HG03097 (cell line): Measurements from ENCODE around the gene SIRT2.

ENCODE experiments used
- ATAC-seq: cut with Tn5 transposase; IDR thresholded peaks from one replicate; pipeline ENCODE4 v1.9.1; 2021; ENCODE audit not compliant: unreplicated experiment, low FRiP score

The SIRT2 gene

DNA sequence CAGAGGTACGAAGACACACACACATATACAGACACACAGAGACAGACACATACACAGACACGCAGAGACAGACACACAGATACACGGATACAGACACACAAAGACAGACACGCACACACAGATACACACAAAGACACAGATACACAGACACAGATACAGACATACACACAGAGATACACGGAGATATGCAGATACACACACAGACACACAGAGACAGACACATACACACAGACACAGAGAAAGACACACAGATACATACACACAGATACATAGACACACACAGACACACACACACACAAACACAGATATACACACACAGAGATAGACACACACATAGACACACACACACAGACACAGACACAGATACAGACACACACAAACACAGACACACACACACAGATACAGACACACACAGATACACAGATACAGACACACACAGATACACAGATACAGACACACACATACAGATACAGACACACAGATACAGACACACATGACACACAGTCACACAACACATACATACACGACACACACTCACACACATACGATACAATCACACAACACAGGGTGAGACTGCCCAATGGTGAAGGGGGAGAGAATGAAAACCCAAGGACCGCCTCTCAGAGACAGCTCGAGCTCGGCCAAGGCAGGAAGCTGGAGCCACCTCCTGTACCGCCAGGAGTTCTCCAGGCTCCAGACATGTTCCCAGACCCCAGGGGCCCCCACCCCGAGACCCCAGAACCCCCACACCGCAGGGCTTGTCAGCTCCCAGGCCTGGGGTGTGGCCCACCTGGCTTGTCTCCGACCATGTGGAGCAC lies 21.4 kb upstream of the SIRT2 start:
- no peak for ATAC-seq

GRCh38 chr19:38919837-38920601 lies 20.6 kb upstream of the SIRT2 start:
- ATAC-seq, result no peak

DNA sequence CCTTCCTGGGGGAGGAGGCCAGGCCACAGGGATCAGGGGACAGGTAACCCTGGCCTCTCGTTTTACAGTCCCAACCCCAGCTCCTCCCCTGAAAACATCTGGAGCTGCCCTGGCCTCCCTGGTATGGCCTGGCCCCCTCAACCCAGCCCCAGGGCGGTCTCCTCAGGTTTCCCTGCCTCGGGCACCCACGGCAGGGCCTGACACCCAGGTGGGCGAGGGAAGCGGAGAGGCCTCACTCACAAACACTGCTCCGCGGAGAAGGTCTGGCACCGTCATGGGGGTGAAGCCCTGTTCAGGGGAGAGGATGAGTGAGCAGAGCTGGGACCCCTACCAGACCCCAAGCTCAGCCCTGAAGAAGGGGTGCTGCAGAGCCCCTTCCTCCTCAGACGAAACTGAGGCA lies 19.1 kb upstream of the SIRT2 start:
- ATAC-seq, result no peak

DNA sequence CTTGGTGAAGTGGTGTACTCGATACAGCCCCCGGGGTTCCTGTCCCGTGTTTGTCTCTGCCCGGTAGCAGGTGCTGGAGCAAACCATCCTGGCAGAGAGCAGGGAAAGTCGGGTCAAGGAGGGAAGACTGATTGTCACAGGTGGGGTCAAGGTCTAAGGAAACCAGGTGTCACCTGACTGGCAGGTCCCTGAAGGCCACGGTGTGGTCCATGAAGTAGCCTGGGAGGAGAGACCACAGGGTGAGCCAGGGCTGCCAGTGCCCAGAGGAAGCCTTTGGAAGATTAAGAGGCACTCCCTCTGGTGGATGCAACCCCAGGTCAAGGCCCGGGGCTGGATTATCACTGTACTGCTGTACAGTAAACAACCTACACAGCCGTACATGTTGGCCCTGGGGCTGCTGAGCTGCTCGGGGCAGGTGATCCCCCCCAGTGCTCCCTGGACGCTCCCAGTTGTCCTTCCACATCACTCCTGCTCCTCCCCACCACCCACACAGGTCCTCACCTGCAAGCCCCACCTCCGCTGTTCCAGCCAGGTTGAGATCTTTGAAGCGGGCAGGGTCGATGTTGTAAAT lies 18.6 kb upstream of the SIRT2 start:
- no peak for ATAC-seq

- ATAC-seq, result no peak
Observed at GRCh38 chr19:38917516-38917915, 18.1 kb upstream of the SIRT2 start.

- no peak for ATAC-seq
Observed at GRCh38 chr19:38915329-38916321, 16.2 kb upstream of the SIRT2 start.

DNA sequence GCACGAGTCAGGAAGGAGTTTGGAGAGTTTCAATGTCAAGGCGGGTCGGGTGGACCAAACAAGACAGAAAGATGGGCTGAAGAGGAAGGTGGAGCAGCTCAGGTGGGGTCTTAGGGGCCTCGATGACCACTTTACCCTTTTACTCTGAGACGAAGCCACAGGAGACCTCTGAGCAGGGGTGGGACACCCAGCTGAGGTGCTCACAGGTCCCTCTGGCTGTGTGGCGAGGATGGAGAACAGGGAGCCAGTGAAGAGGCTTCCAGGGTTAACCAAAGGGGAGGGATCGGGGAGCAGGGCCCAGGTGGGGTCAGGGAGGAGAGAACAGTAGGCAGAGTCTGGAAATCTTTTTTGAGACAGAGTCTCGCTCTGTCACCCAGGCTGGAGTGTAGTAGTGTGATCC lies 14.5 kb upstream of the SIRT2 start:
- ATAC-seq, result no peak

DNA sequence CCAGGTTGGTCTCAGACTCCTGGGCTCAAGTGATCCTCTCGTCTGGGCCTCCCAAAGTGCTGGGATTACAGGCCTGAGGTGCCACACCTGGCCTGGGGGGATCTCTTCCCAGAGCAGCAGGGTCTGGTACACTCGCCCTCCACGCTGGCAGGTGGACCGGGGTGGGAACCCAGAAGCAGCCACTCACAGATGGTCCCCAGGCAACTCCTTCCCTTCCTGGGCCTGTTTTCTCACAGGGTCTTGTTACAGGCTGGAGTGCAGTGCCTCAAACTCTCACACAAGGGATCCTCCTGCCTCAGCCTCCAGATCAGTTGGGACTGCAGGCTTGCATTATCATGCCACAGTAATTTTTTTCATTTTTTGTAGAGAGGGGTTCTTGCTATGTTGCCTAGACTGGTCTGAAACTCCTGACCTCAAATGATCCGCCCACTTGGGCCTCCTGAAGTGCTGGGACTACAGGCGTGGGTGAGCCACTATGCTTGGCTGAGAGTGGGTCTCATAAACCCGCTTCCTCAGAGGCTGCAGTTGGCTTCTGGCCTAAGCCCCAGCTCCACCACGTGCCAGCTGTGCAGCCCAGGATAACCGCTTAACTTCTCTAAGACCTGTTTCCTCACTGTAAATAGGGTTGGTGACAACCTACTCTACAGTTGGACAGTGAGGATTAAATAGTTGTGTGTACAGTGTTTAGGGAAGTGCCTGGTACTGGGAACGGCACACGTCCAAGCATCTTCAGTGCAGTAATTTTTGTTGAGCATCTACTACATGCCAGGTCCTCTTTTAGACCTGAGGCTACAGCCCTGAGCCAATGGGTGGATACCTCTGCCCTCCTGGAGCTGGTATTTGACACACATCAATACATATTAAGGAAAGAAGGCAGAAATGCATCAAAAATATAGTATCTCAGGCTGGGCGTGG lies 13.4 kb upstream of the SIRT2 start:
- no peak for ATAC-seq

- ATAC-seq, result no peak
Observed at GRCh38 chr19:38911388-38912001, 12.1 kb upstream of the SIRT2 start.

GRCh38 chr19:38910488-38910887 lies 11.1 kb upstream of the SIRT2 start:
- no peak for ATAC-seq

DNA sequence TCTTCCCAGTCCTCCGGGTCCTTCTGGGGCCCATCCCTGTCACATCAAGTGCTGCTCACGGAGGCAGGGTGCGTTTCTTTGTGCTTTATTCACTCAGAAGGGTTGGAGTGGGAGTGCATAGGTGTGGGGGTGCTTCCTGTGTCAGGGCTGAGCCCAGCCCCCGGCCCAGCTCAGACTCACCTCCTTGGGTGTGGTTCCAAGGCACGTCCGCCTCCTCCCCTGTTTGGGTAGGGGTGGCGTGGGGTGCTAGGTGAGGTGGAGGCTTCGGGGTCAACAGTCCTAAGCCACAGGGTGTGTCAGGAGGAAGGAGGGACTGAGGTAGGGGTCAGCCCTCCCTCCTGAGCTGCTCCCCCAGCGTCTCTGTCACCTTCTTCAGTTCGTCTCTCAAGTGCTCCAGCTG lies 9.5 kb upstream of the SIRT2 start:
- ATAC-seq, result no peak

GRCh38 chr19:38907670-38908069 lies 8.3 kb upstream of the SIRT2 start:
- no peak for ATAC-seq

DNA sequence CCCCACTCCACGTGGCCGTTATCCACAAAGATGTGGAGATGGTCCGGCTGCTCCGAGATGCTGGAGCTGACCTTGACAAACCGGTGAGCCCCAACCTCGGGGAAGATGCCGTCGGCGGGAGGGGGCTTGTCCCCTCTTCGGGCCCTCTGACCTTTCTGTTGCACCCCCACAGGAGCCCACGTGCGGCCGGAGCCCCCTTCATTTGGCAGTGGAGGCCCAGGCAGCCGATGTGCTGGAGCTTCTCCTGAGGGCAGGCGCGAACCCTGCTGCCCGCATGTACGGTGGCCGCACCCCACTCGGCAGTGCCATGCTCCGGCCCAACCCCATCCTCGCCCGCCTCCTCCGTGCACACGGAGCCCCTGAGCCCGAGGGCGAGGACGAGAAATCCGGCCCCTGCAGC lies 7.8 kb upstream of the SIRT2 start:
- ATAC-seq, result no peak

DNA sequence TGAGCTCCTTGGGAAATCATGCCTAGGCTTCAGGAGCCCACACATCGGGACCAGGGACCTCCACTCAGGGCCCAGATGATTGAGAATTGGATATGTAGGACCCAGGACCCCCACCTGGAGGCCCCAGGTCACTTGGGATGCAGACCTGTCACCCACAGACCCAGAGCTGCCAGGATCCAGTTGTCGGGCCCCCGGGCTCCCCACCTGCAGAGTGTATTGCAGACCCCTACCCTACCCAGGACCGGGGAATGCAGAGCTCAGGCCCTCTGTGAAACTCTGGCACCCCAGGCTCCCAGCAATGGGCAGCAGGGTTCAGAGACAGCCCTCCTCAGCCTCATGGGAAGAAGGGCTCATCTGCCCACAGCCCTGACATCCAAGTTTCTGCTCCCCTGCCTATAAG lies 6.2 kb upstream of the SIRT2 start:
- ATAC-seq, result no peak

DNA sequence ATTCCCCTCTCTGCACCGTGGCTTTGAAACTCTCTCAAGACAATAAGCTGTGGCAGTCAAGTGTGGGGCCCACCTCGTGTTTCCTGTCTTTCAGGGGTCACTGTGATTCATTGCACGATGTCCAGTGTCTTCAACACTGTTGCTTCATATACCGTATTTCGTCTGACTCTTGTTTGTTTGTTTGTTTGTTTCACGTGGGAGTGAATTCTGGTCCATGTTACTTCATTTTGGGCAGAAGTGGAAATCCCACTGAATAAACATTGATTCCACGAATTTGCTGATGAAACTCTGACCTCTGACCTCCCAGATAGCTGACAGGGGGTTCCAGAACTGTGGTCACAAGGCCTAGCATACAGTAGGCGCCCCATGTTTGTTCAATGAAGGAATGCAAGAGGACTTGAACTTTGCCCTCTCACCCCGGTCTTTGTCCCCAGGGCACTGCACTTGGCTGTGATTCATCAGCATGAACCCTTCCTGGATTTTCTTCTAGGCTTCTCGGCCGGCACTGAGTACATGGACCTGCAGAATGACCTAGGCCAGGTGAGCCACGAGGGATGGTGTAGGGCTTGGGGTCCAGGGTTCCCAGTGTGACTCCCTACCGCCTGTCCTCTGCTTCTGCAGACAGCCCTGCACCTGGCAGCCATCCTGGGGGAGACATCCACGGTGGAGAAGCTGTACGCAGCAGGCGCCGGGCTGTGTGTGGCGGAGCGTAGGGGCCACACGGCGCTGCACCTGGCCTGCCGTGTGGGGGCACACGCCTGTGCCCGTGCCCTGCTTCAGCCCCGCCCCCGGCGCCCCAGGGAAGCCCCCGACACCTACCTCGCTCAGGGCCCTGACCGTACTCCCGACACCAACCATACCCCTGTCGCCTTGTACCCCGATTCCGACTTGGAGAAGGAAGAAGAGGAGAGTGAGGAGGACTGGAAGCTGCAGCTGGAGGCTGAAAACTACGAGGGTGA lies 5.4 kb upstream of the SIRT2 start:
- no peak for ATAC-seq

DNA sequence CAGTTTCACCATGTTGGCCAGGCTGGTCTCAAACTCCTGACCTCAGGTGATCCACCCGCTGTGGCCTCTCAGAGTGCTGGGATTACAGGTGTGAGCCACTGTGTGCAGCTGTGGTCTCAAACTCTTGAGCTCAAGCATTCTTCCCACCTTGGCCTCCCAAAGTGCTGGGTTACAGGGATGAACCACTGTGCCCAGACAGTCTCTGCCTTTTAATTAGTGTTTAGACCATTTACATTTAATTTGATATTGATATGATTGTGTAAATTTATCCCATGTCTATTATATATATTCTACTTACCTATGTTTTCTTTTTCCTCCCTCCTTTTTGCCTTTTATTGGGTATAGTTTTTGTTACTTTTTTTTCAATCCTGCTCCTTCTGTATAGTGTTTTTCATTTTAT lies 2.3 kb upstream of the SIRT2 start:
- no peak for ATAC-seq

- ATAC-seq, result no peak
Observed at GRCh38 chr19:38900743-38901190, 1.3 kb upstream of the SIRT2 start.

GRCh38 chr19:38900202-38900629 lies 798 bp upstream of the SIRT2 start:
- ATAC-seq, result no peak
